22Rv1 (cell line): ENCODE data around the gene C2orf80.
"Not testable (repeated sequence)": the region's sequence is repeated elsewhere in the genome, so short reads cannot be mapped to it uniquely, and the experiment has no call there.

Source experiments
- H3K27ac ChIP-seq: fragments of 450-650 bp; 2 replicates; pipeline ENCODE4 v1.5.1; 2017
- CTCF ChIP-seq: fragments of 450-650 bp; IDR thresholded peaks from 2 replicates; pipeline ENCODE4 v1.5.1; 2017; ENCODE audit warnings: mild to moderate bottlenecking
- ZFX ChIP-seq: fragments of 450-650 bp; IDR thresholded peaks from 2 replicates; pipeline ENCODE4 v1.6.1; 2017; ENCODE audit warnings: antibody characterized with exemption, borderline replicate concordance

Gene C2orf80

GRCh38 chr2:208129744-208130711, 59.8 kb downstream of the C2orf80 start, which contains the start of gene CRYGC:
TSS of gene CRYGC (minus strand) at chr2:208129828. CDS start at chr2:208129792, 36 bp downstream.
- TF ChIP-seq CTCF = no peak
- no peak for TF ChIP-seq ZFX
- no peak within 1 kb of the TSS for H3K27ac ChIP-seq

DNA sequence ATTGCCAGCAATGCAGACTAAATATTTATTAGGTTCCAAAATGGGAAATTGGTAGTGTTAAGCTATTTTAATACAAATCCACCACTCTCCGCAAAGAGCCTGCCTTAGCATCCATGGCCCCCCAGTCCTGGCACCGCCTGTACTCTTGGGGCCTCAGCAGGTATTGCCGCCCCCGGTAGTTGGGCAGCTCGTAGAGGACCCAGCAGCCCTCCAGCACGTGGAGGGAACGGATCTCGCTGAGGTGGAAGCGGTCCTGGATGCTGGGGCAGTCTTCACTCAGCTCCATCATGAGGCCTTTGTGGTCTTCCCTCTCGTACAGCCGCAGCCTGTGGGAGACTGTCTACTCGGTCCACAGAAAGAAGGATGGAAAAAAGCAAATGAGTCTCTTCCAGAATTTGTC, 61.7 kb downstream of the C2orf80 start:
- no peak overlapping the region for H3K27ac ChIP-seq
- TF ChIP-seq CTCF = no peak
- TF ChIP-seq ZFX = no peak

- TF ChIP-seq ZFX (no peak), CTCF (no peak)
- no peak overlapping the region for H3K27ac ChIP-seq
Measured at GRCh38 chr2:208127090-208127489, 62.7 kb downstream of the C2orf80 start.

GRCh38 chr2:208125251-208125650, 64.6 kb downstream of the C2orf80 start:
- H3K27ac ChIP-seq = no peak overlapping the region
- TF ChIP-seq CTCF (no peak), ZFX (no peak)

- H3K27ac ChIP-seq = not testable (repeated sequence)
Measured at GRCh38 chr2:208124013-208124715, 65.7 kb downstream of the C2orf80 start, which contains the start of gene CRYGD. TSS of gene CRYGD (minus strand) at chr2:208124524. CDS start at chr2:208124473, 51 bp downstream.

DNA sequence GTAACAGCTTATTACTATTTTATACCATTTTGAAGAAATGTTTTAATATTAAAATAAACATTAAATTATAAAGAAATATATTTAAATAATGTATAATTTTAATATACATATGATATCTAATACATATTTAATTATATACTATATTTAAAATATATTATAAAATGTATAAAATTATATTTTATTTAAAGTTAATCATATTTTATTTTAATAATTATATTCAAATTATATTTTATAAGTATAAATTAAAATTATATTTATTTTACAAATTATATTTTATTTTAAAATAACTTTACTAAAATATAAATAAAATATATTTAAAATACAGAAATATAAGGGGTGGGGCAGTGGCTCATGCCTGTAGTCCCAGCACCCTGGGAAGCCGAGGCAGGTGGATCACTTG, 67.6 kb downstream of the C2orf80 start:
- no peak for TF ChIP-seq ZFX
- TF ChIP-seq CTCF = no peak
- H3K27ac ChIP-seq = no peak overlapping the region

GRCh38 chr2:208118918-208119317, 70.9 kb downstream of the C2orf80 start:
- no peak overlapping the region for H3K27ac ChIP-seq
- TF ChIP-seq CTCF (no peak), ZFX (no peak)

DNA sequence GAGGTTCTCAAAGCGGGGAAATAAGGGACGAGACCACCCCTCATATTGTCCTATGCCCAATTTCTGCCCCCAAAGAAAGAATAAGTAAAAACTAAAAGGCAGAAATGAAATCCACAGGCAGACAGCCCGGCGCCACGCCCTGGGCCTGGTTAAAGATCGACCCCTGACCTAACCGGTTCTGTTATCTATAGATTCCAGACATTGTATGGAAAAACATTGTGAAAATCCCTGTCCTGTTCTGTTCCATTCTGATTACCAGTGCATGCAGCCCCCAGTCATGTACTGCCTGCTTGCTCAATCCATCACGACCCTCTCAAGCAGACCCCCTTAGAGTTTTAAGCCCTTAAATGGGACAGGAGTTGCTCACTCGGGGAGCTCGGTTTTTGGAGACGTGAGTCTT, 72.4 kb downstream of the C2orf80 start:
- H3K27ac ChIP-seq = not testable (repeated sequence)
